NK-92 treated with Interleukin-12 subunit alpha and Interleukin-12 subunit beta, amount 100 ng/mL, for 24 hours (cell line): ENCODE results near the gene CXCR4.
"Not testable (repeated sequence)": the region's sequence is repeated elsewhere in the genome, so short reads cannot be mapped to it uniquely, and the experiment has no call there.

ENCODE experiments used
- DNase-seq: peaks from one replicate; lab custom pipeline; 2025; lab: John Stamatoyannopoulos, UW

CXCR4 gene

GRCh38 chr2:136114382-136114781, 3.6 kb downstream of the CXCR4 start:
- no peak for DNase-seq

- DNase-seq: peak; percentile 23
Measured at GRCh38 chr2:136113209-136113971, 4.6 kb downstream of the CXCR4 start.

- no peak for DNase-seq
Measured at GRCh38 chr2:136112317-136113208, 5.4 kb downstream of the CXCR4 start.

GRCh38 chr2:136111711-136112110, 6.2 kb downstream of the CXCR4 start:
- DNase-seq: no peak

- no peak for DNase-seq
Measured at GRCh38 chr2:136110526-136110925, 7.4 kb downstream of the CXCR4 start.

GRCh38 chr2:136108463-136108862, 9.5 kb downstream of the CXCR4 start:
- DNase-seq: no peak

- no peak for DNase-seq
Measured at GRCh38 chr2:136107051-136108033, 10.6 kb downstream of the CXCR4 start.

GRCh38 chr2:136106505-136106904, 11.4 kb downstream of the CXCR4 start:
- DNase-seq: no peak

- no peak for DNase-seq
Measured at GRCh38 chr2:136104977-136105376, 13.0 kb downstream of the CXCR4 start.

- no peak for DNase-seq
Measured at GRCh38 chr2:136101042-136101441, 16.9 kb downstream of the CXCR4 start.

GRCh38 chr2:136098441-136098840, 19.5 kb downstream of the CXCR4 start:
- DNase-seq: no peak

- DNase-seq: no peak
Measured at GRCh38 chr2:136093583-136093982, 24.4 kb downstream of the CXCR4 start.

- no peak for DNase-seq
Measured at GRCh38 chr2:136091899-136092298, 26.1 kb downstream of the CXCR4 start.

- DNase-seq: not testable (repeated sequence)
Measured at GRCh38 chr2:136087901-136088460, 30.0 kb downstream of the CXCR4 start.

GRCh38 chr2:136086253-136087016, 31.5 kb downstream of the CXCR4 start:
- no peak for DNase-seq

- DNase-seq: no peak
Measured at GRCh38 chr2:136085453-136086209, 32.3 kb downstream of the CXCR4 start.

- DNase-seq: no peak
Measured at GRCh38 chr2:136081582-136082210, 36.3 kb downstream of the CXCR4 start.

- DNase-seq: peak; percentile 4
Measured at GRCh38 chr2:136080114-136080513, 37.8 kb downstream of the CXCR4 start.

- DNase-seq: no peak
Measured at GRCh38 chr2:136077107-136077506, 40.8 kb downstream of the CXCR4 start.

GRCh38 chr2:136075476-136075875, 42.5 kb downstream of the CXCR4 start:
- DNase-seq: no peak
